Dedifferentiated amniotic fluid mesenchymal stem cell (primary cell): ENCODE measurements around the gene UTS2R.
"Not testable (repeated sequence)": the region's sequence is repeated elsewhere in the genome, so short reads cannot be mapped to it uniquely, and the experiment has no call there.

Experiments
- DNase-seq: peaks from one replicate; pipeline ENCODE4 v3.0.0-alpha.2; 2016; ENCODE audit errors: extremely low spot score

UTS2R gene

GRCh38 chr17:82354804-82355308 is 16.7 kb upstream of the UTS2R start:
- no peak for DNase-seq

- no peak for DNase-seq
These were observed 15.7 kb upstream of the UTS2R start for GRCh38 chr17:82355770-82356427.

- DNase-seq, result no peak
These were observed 14.7 kb upstream of the UTS2R start for GRCh38 chr17:82356845-82357355.

DNA sequence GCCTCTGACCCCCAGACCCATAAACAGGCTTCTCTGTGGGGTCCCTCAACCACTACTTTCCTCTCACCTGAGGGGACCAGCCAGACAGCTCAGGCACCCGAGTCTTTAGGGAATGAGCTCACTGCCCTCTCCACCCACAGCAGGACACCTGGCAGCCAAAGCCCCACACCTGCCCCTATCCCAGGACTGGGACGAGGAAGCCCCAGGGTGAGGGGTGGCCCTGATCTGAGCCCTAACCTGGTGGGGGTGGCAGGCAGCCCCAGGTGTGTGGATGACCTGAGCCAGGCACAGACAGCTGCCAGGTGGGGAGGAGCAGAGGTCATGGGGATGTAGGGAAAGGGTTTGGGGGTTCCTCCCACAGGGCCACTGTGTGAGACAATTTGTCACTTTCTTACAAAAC is 14.2 kb upstream of the UTS2R start:
- DNase-seq, result no peak

DNA sequence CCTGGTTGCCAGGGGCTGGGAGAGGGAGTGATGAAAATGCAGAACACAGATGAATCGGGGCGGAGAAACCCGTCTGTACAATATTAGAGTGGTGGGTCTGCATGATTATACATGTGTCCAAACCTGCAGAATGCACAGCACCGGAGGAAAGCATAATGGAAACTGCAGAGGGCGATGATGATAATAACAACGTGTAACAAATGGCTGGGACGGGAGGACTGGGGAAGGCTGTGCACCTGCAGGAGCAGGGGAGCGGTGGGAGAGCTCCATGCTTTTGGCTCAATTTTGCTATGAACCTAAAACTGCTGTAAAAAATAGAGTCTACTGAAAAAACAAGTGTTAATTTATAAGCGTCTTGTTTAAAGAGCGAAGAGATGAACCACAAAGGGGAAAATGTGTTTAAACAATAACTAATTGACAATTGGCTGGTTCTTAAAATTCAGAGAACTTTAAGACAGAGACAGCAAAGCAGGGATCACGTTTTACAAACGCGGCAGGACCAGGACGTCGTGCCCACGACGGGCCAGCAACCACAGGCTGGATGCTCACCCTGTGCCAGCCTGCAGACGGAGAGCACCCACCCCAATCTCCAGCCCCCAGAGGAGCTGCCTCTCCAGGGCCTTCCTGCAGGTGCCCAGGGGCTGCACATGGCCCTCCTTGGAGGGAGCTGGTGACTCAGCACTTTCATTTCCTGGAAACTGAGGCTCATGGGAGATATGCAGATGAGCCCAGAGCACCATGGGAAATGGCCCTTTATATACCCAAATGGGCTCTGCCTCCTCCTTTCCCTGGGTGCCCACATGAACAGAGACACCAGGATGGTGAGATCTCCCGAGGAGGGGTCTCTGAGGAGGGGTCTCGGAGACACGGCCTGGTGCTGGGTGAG is 12.9 kb upstream of the UTS2R start, which contains the start of gene TEX19:
TEX19 (plus strand) TSS at position 783 of the 886 bp plus-strand sequence. CDS start 2,904 bp downstream, outside the sequence.
- DNase-seq, result no peak

DNA sequence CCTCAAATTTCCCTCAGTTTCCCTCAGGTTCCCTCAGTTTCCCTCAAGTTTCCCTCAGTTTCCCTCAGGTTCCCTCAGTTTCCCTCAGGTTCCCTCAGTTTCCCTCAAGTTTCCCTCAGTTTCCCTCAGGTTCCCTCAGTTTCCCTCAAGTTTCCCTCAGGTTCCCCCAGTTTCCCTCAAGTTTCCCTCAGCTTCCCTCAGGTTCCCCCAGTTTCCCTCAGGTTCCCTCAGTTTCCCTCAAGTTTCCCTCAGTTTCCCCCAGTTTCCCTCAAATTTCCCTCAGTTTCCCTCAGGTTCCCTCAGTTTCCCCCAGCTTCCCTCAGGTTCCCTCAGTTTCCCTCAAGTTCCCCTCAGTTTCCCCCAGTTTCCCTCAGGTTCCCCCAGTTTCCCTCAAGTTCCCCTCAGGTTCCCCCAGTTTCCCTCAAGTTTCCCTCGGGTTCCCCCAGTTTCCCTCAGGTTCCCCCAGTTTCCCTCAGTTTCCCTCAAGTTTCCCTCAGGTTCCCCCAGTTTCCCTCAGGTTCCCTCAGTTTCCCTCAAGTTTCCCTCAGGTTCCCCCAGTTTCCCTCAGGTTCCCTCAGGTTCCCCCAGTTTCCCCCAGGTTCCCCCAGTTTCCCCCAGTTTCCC is 12.0 kb upstream of the UTS2R start:
- not testable (repeated sequence) for DNase-seq

- DNase-seq, result no peak
These were observed 9.5 kb upstream of the UTS2R start for GRCh38 chr17:82361885-82362633.

GRCh38 chr17:82365606-82366295 is 5.8 kb upstream of the UTS2R start:
- no peak for DNase-seq

DNA sequence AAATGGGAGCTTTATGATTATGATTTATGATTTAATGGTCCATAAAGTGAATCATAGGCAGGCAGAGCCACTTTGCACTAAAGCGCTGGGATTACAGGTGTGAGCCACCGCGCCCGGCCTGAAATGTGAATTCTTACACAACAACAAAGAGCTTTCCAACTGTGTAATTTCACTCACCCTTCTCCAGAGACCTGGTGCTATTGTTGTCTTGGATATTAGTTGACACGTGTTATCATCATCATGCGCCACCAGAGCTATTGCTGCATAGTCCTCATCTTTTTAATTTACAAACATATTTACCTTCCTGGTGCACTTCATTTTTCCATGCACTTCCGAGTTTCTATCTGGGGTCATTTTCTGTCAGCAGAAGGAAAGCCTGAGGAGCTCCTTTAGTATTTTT is 4.8 kb upstream of the UTS2R start:
- DNase-seq, result no peak

GRCh38 chr17:82367724-82368524 is 3.6 kb upstream of the UTS2R start:
- DNase-seq, result no peak

GRCh38 chr17:82369211-82369610 is 2.4 kb upstream of the UTS2R start:
- DNase-seq, result no peak

GRCh38 chr17:82370471-82371332 is 863 bp upstream of the UTS2R start:
- DNase-seq, result no peak

GRCh38 chr17:82372249-82373071 is 895 bp downstream of the UTS2R start:
- no peak for DNase-seq

- not testable (repeated sequence) for DNase-seq
These were observed 1.5 kb downstream of the UTS2R start for GRCh38 chr17:82373072-82373452.

DNA sequence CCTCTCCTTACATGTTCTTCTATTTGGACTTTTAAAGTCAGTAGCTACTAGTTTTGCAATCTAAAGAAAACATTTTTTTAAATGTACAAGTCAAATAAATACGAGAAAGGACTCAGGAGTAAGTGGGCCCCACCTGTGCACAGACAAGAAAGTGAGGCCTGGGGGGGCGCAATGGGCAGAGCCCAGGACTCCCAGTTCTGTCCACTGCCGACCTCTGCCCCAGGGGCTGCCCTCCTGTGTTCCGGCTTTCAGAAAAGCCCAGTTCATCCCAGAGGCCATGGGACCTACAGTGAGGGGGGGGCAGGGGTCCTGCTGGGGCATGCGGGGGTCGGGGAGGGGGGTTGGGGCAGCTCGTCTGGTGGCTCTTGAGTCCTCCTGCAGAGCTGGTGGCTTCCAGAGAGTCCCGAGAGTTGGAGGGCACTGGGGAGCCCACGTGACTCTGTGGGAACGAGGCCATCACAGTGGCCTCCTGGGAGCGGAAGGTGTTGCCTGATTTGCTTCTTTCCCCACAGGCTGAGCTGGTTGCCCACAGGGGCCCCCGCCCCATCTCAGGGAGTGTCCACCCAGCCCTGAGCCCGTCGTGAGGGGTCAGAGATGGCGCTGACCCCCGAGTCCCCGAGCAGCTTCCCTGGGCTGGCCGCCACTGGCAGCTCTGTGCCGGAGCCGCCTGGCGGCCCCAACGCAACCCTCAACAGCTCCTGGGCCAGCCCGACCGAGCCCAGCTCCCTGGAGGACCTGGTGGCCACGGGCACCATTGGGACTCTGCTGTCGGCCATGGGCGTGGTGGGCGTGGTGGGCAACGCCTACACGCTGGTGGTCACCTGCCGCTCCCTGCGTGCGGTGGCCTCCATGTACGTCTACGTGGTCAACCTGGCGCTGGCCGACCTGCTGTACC is 2.4 kb downstream of the UTS2R start:
- no peak for DNase-seq

DNA sequence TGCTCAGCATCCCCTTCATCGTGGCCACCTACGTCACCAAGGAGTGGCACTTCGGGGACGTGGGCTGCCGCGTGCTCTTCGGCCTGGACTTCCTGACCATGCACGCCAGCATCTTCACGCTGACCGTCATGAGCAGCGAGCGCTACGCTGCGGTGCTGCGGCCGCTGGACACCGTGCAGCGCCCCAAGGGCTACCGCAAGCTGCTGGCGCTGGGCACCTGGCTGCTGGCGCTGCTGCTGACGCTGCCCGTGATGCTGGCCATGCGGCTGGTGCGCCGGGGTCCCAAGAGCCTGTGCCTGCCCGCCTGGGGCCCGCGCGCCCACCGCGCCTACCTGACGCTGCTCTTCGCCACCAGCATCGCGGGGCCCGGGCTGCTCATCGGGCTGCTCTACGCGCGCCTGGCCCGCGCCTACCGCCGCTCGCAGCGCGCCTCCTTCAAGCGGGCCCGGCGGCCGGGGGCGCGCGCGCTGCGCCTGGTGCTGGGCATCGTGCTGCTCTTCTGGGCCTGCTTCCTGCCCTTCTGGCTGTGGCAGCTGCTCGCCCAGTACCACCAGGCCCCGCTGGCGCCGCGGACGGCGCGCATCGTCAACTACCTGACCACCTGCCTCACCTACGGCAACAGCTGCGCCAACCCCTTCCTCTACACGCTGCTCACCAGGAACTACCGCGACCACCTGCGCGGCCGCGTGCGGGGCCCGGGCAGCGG is 3.2 kb downstream of the UTS2R start:
- DNase-seq, result no peak
